ENCODE results near the gene ZNF622. TPM values are rescaled to one million over a fixed set of nuclear protein-coding genes. Genes with fewer than 3 reads are reported as not detected.
A peak's percentile ranks its signal among the peaks of the same experiment; 100 is the strongest.

ZNF622 gene
- polyA plus RNA-seq, 1 donor (not counting 4 experiments of a cell fraction or from before 2014, with no cell fraction given) = 23.1 TPM

GRCh38 chr5:16456103-16456832 is 9.3 kb downstream of the ZNF622 start:
- no peaks in the 10 kb centered on the region for H3K27me3 ChIP-seq (ENCODE audit: control insufficient read depth, extremely low read depth, insufficient read depth, low read length)
- peak overlapping the region; percentile 51 for H3K9ac ChIP-seq (ENCODE audit: control insufficient read depth, extremely low read depth, insufficient read depth, low read length)
- dilution Hi-C loops (cut with MboI; ENCODE audit: extremely low pct_ligation_motif_present, low sequenced_read_pairs) = no loop called here
- TF ChIP-seq EZH2 (IDR thresholded peaks at IDR 0.05; ENCODE audit: low read length) = no peak
- TF ChIP-seq, protein P1, sequence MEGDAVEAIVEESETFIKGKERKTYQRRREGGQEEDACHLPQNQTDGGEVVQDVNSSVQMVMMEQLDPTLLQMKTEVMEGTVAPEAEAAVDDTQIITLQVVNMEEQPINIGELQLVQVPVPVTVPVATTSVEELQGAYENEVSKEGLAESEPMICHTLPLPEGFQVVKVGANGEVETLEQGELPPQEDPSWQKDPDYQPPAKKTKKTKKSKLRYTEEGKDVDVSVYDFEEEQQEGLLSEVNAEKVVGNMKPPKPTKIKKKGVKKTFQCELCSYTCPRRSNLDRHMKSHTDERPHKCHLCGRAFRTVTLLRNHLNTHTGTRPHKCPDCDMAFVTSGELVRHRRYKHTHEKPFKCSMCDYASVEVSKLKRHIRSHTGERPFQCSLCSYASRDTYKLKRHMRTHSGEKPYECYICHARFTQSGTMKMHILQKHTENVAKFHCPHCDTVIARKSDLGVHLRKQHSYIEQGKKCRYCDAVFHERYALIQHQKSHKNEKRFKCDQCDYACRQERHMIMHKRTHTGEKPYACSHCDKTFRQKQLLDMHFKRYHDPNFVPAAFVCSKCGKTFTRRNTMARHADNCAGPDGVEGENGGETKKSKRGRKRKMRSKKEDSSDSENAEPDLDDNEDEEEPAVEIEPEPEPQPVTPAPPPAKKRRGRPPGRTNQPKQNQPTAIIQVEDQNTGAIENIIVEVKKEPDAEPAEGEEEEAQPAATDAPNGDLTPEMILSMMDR (optimal IDR thresholded peaks at IDR 0.05 in 1 of 3, IDR thresholded peaks at IDR 0.05 in 1 of 3, conservative IDR thresholded peaks at IDR 0.05 in 1 of 3; ENCODE audit: extremely low read depth in 1 of 3, insufficient read depth in 2 of 3, low read length in 3 of 3) = peak in 2 of 3 experiments; percentile 57 to 83
- H4K20me1 ChIP-seq (ENCODE audit: control insufficient read depth, extremely low read depth, insufficient read depth, low read length) = no peaks in the 10 kb centered on the region
- peak overlapping the region; percentile 45 for H3K4me2 ChIP-seq (ENCODE audit: control insufficient read depth, extremely low read depth, insufficient read depth, low read depth, low read length)
- H3K4me3 ChIP-seq (ENCODE audit: control insufficient read depth in 2 of 3, extremely low read depth in 1 of 3, insufficient read depth in 2 of 3, low read depth in 1 of 3, low read length in 3 of 3) = no peak overlapping the region
- FAIRE-seq (peak; percentile 83), DNase-seq (ENCODE audit: low read depth, low spot score) (peak; percentile 25)
- H3K9me1 ChIP-seq (ENCODE audit: control insufficient read depth, extremely low read depth, insufficient read depth, low read length) = no peaks in the 10 kb centered on the region
- H3K9me3 ChIP-seq (ENCODE audit: control insufficient read depth, low read depth, low read length) = no peaks in the 10 kb centered on the region
- peaks cover 13% of the 10 kb centered on the region for H3K4me1 ChIP-seq (ENCODE audit: control insufficient read depth, extremely low read depth, insufficient read depth, low read length)
- H3K27ac ChIP-seq (ENCODE audit: control insufficient read depth, insufficient read depth, low read length) = peak overlapping the region; percentile 90
- peaks cover 17 to 43% of the 10 kb centered on the region in 2 experiments for H3K36me3 ChIP-seq (ENCODE audit: control insufficient read depth in 2 of 2, extremely low read depth in 1 of 2, insufficient read depth in 2 of 2, low read length in 2 of 2)
- peak overlapping the region; percentile 64 for H2AFZ ChIP-seq (ENCODE audit: control insufficient read depth, low read length)
- H3K79me2 ChIP-seq (ENCODE audit: control insufficient read depth, insufficient read depth, low read length) = peaks cover 41% of the 10 kb centered on the region

DNA sequence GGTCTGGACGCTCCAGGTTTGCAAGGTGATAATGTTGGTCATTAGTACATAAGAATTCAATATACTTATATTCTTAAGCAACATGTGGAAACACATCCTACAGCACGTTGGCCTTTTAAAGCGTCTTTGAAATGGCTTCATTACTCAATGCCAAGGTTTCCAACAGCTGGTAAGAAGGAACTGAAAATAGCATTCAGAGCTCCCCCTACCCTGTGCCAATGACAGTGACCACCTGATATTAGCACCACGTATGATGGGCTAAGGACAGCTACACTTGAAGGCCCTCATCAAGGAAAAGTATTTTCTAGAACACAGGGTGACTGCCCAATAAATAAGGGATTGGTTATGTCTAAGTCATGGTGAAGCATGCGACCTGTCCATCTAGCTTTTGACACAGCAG is 9.9 kb downstream of the ZNF622 start:
- no peak for FAIRE-seq
- H3K4me2 ChIP-seq (ENCODE audit: control insufficient read depth, extremely low read depth, insufficient read depth, low read depth, low read length) = peak overlapping the region; percentile 45

More for the DNA sequence above, 9.9 kb downstream of the ZNF622 start:
- Histone ChIP-seq H3K79me2 (ENCODE audit: control insufficient read depth, insufficient read depth, low read length) (peaks cover 35% of the 10 kb centered on the region), H3K4me3 (ENCODE audit: control insufficient read depth in 2 of 3, extremely low read depth in 1 of 3, insufficient read depth in 2 of 3, low read depth in 1 of 3, low read length in 3 of 3) (no peak overlapping the region), H3K27ac (ENCODE audit: control insufficient read depth, insufficient read depth, low read length) (peak overlapping the region; percentile 90), H3K9me1 (ENCODE audit: control insufficient read depth, extremely low read depth, insufficient read depth, low read length) (no peaks in the 10 kb centered on the region), H3K9ac (ENCODE audit: control insufficient read depth, extremely low read depth, insufficient read depth, low read length) (peak overlapping the region; percentile 51), H3K9me3 (ENCODE audit: control insufficient read depth, low read depth, low read length) (no peaks in the 10 kb centered on the region), H3K4me1 (ENCODE audit: control insufficient read depth, extremely low read depth, insufficient read depth, low read length) (peaks cover 13% of the 10 kb centered on the region), H4K20me1 (ENCODE audit: control insufficient read depth, extremely low read depth, insufficient read depth, low read length) (no peaks in the 10 kb centered on the region), H3K27me3 (ENCODE audit: control insufficient read depth, extremely low read depth, insufficient read depth, low read length) (no peaks in the 10 kb centered on the region), H2AFZ (ENCODE audit: control insufficient read depth, low read length) (peak overlapping the region; percentile 14), H3K36me3 (ENCODE audit: control insufficient read depth in 2 of 2, extremely low read depth in 1 of 2, insufficient read depth in 2 of 2, low read length in 2 of 2) (peaks cover 18 to 45% of the 10 kb centered on the region in 2 experiments)
- no peak for DNase-seq (ENCODE audit: low read depth, low spot score)
- dilution Hi-C loops (cut with MboI; ENCODE audit: extremely low pct_ligation_motif_present, low sequenced_read_pairs) = no loop called here
- TF ChIP-seq EZH2 (IDR thresholded peaks at IDR 0.05; ENCODE audit: low read length) = no peak
- TF ChIP-seq, protein P1 (optimal IDR thresholded peaks at IDR 0.05 in 1 of 3, IDR thresholded peaks at IDR 0.05 in 1 of 3, conservative IDR thresholded peaks at IDR 0.05 in 1 of 3; ENCODE audit: extremely low read depth in 1 of 3, insufficient read depth in 2 of 3, low read length in 3 of 3) = no peak

All from keratinocyte (primary cell).